ENCODE results near the gene PRKAG2. TPM values are rescaled to one million over a fixed set of nuclear protein-coding genes. Genes with fewer than 3 reads are reported as not detected.
A peak's percentile ranks its signal among the peaks of the same experiment; 100 is the strongest.

Gene PRKAG2
- polyA plus RNA-seq, 3 donors: 29.2 to 59.8 (median 30.9) TPM

- peaks cover 15% of the 10 kb centered on the region for H3K4me1 Mint-ChIP-seq
- no peak overlapping the region for H3K27ac ChIP-seq (ENCODE audit: low read depth in 1 of 2, low read length in 2 of 2)
- no peaks in the 10 kb centered on the region for H3K9me3 ChIP-seq (replicated peaks in 1 of 2; ENCODE audit: control insufficient read depth in 1 of 2, insufficient read depth in 1 of 2, low read length in 2 of 2)
- H3K36me3 Mint-ChIP-seq: peaks cover 24 to 33% of the 10 kb centered on the region in 2 donors
- peaks cover 100% of the 10 kb centered on the region for H4K20me1 ChIP-seq (ENCODE audit: insufficient read depth, low read length)
- no peak overlapping the region for H3K4me3 Mint-ChIP-seq
- peak overlapping the region in 2 of 7 donors; percentile 20 to 21 for H3K27ac Mint-ChIP-seq
- H3K4me1 ChIP-seq (ENCODE audit: control insufficient read depth in 1 of 2, insufficient read depth in 2 of 2, low read length in 2 of 2): peaks cover 3 to 4% of the 10 kb centered on the region in 2 donors
- H3K79me2 ChIP-seq (ENCODE audit: insufficient read depth, low read length): no peaks in the 10 kb centered on the region
- peaks cover 0 to 1% (median 0%) of the 10 kb centered on the region in 7 donors for H3K9me3 Mint-ChIP-seq
- no peak overlapping the region for H3K9ac ChIP-seq (ENCODE audit: insufficient read depth, low read length, poor library complexity, severe bottlenecking)
- peaks cover 2 to 43% of the 10 kb centered on the region in 2 donors for H3K36me3 ChIP-seq (replicated peaks in 1 of 2; ENCODE audit: control insufficient read depth in 1 of 2, insufficient read depth in 2 of 2, low read length in 2 of 2)
- peaks cover 0 to 1% (median 0%) of the 10 kb centered on the region in 3 donors for H3K27me3 Mint-ChIP-seq (ENCODE audit: low read depth in 3 of 3)
- H2AFZ ChIP-seq (ENCODE audit: insufficient read depth, low read depth, low read length, poor library complexity, severe bottlenecking): no peak overlapping the region
- H3K27me3 ChIP-seq (ENCODE audit: control insufficient read depth in 2 of 2, insufficient read depth in 2 of 2, low read length in 2 of 2): no peaks in the 10 kb centered on the region
- WGBS (ENCODE audit: insufficient coverage): 89% methylated on average over 3 of the region's 16 CpGs
- intact Hi-C loops (cut with micrococcal nuclease): no loop called here
- no peak overlapping the region for H3K4me3 ChIP-seq (replicated peaks in 1 of 3; ENCODE audit: low read depth in 2 of 3, low read length in 3 of 3)
- no peak overlapping the region for H3K4me2 ChIP-seq (replicated peaks; ENCODE audit: extremely low read depth, low read length, poor library complexity, severe bottlenecking)
- TF ChIP-seq, protein P1, sequence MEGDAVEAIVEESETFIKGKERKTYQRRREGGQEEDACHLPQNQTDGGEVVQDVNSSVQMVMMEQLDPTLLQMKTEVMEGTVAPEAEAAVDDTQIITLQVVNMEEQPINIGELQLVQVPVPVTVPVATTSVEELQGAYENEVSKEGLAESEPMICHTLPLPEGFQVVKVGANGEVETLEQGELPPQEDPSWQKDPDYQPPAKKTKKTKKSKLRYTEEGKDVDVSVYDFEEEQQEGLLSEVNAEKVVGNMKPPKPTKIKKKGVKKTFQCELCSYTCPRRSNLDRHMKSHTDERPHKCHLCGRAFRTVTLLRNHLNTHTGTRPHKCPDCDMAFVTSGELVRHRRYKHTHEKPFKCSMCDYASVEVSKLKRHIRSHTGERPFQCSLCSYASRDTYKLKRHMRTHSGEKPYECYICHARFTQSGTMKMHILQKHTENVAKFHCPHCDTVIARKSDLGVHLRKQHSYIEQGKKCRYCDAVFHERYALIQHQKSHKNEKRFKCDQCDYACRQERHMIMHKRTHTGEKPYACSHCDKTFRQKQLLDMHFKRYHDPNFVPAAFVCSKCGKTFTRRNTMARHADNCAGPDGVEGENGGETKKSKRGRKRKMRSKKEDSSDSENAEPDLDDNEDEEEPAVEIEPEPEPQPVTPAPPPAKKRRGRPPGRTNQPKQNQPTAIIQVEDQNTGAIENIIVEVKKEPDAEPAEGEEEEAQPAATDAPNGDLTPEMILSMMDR (IDR thresholded peaks at IDR 0.05): no peak
- peak in 1 of 3 donors; percentile 19 for DNase-seq
Observed at GRCh38 chr7:151687523-151688235, 189.2 kb downstream of the PRKAG2 start.

GRCh38 chr7:151686826-151687225 lies 190.1 kb downstream of the PRKAG2 start:
- peaks cover 0 to 1% (median 0%) of the 10 kb centered on the region in 3 donors for H3K27me3 Mint-ChIP-seq (ENCODE audit: low read depth in 3 of 3)
- peaks cover 100% of the 10 kb centered on the region for H4K20me1 ChIP-seq (ENCODE audit: insufficient read depth, low read length)

More at GRCh38 chr7:151686826-151687225, 190.1 kb downstream of the PRKAG2 start:
- peaks cover 2 to 43% of the 10 kb centered on the region in 2 donors for H3K36me3 ChIP-seq (replicated peaks in 1 of 2; ENCODE audit: control insufficient read depth in 1 of 2, insufficient read depth in 2 of 2, low read length in 2 of 2)
- no peak for DNase-seq
- TF ChIP-seq, protein P1 (IDR thresholded peaks at IDR 0.05): no peak
- H3K9me3 Mint-ChIP-seq: no peaks in the 10 kb centered on the region
- H2AFZ ChIP-seq (ENCODE audit: insufficient read depth, low read depth, low read length, poor library complexity, severe bottlenecking): no peak overlapping the region
- no peaks in the 10 kb centered on the region for H3K4me1 ChIP-seq (ENCODE audit: control insufficient read depth in 1 of 2, insufficient read depth in 2 of 2, low read length in 2 of 2)
- H3K36me3 Mint-ChIP-seq: peaks cover 23 to 34% of the 10 kb centered on the region in 2 donors
- H3K27ac Mint-ChIP-seq: peak overlapping the region in 2 of 7 donors; percentile 18 to 32
- H3K9me3 ChIP-seq (replicated peaks in 1 of 2; ENCODE audit: control insufficient read depth in 1 of 2, insufficient read depth in 1 of 2, low read length in 2 of 2): no peaks in the 10 kb centered on the region
- H3K27ac ChIP-seq (ENCODE audit: low read depth in 1 of 2, low read length in 2 of 2): no peak overlapping the region
- H3K4me3 Mint-ChIP-seq: no peak overlapping the region
- WGBS (ENCODE audit: insufficient coverage): no CpG with 5 or more reads among the region's 2 CpGs
- no peaks in the 10 kb centered on the region for H3K27me3 ChIP-seq (ENCODE audit: control insufficient read depth in 2 of 2, insufficient read depth in 2 of 2, low read length in 2 of 2)
- H3K4me1 Mint-ChIP-seq: peaks cover 6% of the 10 kb centered on the region
- no peak overlapping the region for H3K4me2 ChIP-seq (replicated peaks; ENCODE audit: extremely low read depth, low read length, poor library complexity, severe bottlenecking)
- no peak overlapping the region for H3K4me3 ChIP-seq (replicated peaks in 1 of 3; ENCODE audit: low read depth in 2 of 3, low read length in 3 of 3)
- intact Hi-C loops (cut with micrococcal nuclease): no loop called here
- no peaks in the 10 kb centered on the region for H3K79me2 ChIP-seq (ENCODE audit: insufficient read depth, low read length)
- H3K9ac ChIP-seq (ENCODE audit: insufficient read depth, low read length, poor library complexity, severe bottlenecking): no peak overlapping the region
